Activated naive CD8-positive, alpha-beta T cell treated with anti-CD3 and anti-CD28 coated beads, Interleukin-2, amount 10 ng/mL, durations not matched to agents 7 days and 5 days (primary cell): ENCODE results near the gene RAB22A. TPM values are rescaled to one million over a fixed set of nuclear protein-coding genes. Genes with fewer than 3 reads are reported as not detected.

Experiments used
- ATAC-seq: fragments of 150-1000 bp; cut with Tn5 transposase; one replicate; pipeline ENCODE4 v1.10.0; 2021; ENCODE audit warnings: low read depth, moderate library complexity
- POLR2A ChIA-PET: fragments of 350-600 bp; sonication (Branson Sonifier 250); formaldehyde crosslinking; loops from one replicate; lab custom pipeline; 2021; ENCODE audit warnings: antibody characterized with exemption; lab: Charles Lee
- DNase-seq: peaks from one replicate; pipeline ENCODE4 v3.0.0; 2021
- H3K27ac Mint-ChIP-seq: one replicate; pipeline ENCODE4 v1.8.0; 2022; ENCODE audit warnings: mild to moderate bottlenecking, mixed read lengths
- H3K27me3 Mint-ChIP-seq: one replicate; pipeline ENCODE4 v1.8.0; 2022; ENCODE audit warnings: mild to moderate bottlenecking, moderate library complexity, mixed read lengths
- H3K36me3 Mint-ChIP-seq: one replicate; pipeline ENCODE4 v1.8.0; 2021; ENCODE audit warnings: mild to moderate bottlenecking, mixed read lengths
- H3K4me1 Mint-ChIP-seq: one replicate; pipeline ENCODE4 v1.8.0; 2021; ENCODE audit warnings: mixed read lengths
- H3K4me3 Mint-ChIP-seq: one replicate; pipeline ENCODE4 v1.8.0; 2022; ENCODE audit warnings: mild to moderate bottlenecking, moderate library complexity, mixed read lengths
- H3K9me3 Mint-ChIP-seq: one replicate; pipeline ENCODE4 v1.8.0; 2021; ENCODE audit warnings: mixed read lengths
- total RNA-seq, 2 experiments: library from RNA; stranded (reverse); gene quantifications; one replicate each; pipeline ENCODE4 v1.2.3, GENCODE V29; 2021

Gene RAB22A
- total RNA-seq, 2 experiments from 2014 or later: 17.3 to 18.5 TPM

DNA sequence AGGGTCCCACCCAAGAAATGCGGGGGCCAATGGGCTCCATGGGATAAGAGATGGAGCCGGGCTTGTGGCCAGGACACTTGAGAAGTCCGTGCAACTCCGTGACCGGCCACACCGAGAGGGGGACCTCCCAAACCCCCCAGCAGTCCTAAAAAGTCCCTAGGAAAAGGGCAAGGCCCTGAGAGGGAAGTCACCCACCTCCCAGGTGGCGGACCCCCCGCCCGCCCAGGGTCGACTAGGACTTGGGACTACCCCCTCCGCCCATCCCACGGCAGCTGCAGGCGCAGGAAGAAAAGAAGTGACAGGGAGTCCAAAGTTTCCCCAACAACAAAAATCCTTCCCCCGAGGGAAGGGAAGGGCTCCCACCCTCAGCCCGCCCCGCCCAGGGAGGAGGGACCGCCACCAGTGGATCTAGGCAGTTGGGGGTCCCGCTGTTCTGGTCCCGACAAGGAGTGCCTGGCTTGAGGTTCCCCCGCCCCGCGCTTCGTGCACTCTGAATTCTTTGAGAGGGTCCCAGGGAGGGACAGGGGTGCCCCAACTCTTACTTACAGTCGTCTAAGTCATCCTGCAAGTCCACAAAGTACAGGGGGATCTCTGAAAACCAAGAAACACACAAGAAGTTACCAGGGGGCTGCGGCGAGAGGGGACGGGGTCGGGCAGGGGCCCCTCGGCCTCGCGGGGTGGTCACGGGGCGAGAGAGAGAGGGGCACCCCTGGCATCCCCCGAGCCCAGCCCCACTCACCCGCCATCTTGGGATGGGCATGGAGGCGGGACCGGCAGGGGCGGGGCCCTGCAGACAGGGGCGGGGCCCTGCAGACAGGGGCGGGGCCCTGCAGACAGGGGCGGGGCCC is 611 bp upstream of the RAB22A start:
- peak; percentile 43 for ATAC-seq
- peak overlapping the region; percentile 85 for H3K4me3 Mint-ChIP-seq
- H3K27ac Mint-ChIP-seq: peak overlapping the region; percentile 80
- peaks cover 17% of the 10 kb centered on the region for H3K36me3 Mint-ChIP-seq
- peaks cover 41% of the 10 kb centered on the region for H3K4me1 Mint-ChIP-seq
- POLR2A ChIA-PET: interaction anchor here (1.0 to 3.2 kb wide), 4 partner anchors 13 to 344 kb away, joined by 3 to 17 read pairs (median 4); partner anchors contain the start of gene VAPB
- no peaks in the 10 kb centered on the region for H3K27me3 Mint-ChIP-seq
- peak; percentile 42 for DNase-seq
- H3K9me3 Mint-ChIP-seq: no peaks in the 10 kb centered on the region

DNA sequence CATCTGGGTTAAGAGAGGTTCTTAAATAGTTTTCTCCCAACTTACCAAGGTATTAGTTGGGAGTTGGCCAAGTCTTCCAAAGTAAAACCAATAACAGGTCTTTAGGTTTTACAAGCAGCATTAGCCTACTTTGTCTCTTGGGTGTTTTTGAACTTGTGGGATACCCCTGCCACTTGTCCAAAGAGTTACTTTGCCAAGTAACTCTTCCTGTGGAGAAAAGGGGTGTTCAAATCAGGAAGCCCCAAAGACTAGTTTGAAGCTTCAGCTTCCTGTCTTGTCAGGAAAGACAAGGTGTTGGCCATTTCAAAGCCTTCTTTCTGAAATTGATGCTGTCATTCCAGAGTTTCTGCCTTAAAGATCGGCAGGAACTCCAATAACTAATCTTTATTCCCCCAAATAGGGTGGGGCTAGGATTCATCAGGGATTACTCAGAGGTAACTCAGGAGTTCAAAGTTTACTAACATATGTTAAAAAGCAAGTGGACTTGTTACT is 822 bp downstream of the RAB22A start:
- POLR2A ChIA-PET: interaction anchor here (0.6 to 3.2 kb wide), 11 partner anchors 11 to 682 kb away, joined by 3 to 17 read pairs (median 3); partner anchors contain the start of genes STX16 and VAPB
- Mint-ChIP-seq H3K27me3 (no peaks in the 10 kb centered on the region), H3K36me3 (peaks cover 18% of the 10 kb centered on the region), H3K9me3 (no peaks in the 10 kb centered on the region), H3K27ac (peak overlapping the region; percentile 92), H3K4me3 (peak overlapping the region; percentile 96), H3K4me1 (peaks cover 43% of the 10 kb centered on the region)
- DNase-seq (no peak), ATAC-seq (no peak)

DNA sequence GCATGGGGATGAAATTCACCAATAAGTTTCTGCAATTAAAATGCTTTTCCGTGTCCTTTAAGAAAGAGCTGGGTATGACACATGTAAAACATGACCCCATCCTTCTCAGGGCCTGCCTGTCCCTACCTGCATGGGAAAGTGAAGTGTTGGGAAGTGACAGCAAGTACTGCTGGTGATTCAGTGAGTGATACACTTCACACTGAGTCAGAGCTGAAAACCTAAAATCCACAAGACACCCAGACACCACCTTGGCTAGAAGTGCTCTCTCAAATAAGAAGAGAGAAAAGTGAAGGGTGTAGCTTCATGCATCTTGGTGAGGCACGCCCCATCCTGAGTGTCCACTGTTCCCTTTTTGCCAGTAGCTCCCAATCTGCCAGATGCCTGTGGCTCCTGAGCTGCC is 3.3 kb downstream of the RAB22A start:
- Mint-ChIP-seq H3K4me1 (peaks cover 29% of the 10 kb centered on the region), H3K4me3 (no peak overlapping the region), H3K9me3 (no peaks in the 10 kb centered on the region), H3K27me3 (no peaks in the 10 kb centered on the region), H3K36me3 (peaks cover 29% of the 10 kb centered on the region), H3K27ac (peak overlapping the region; percentile 74)
- DNase-seq: no peak
- POLR2A ChIA-PET: no interaction called here
- no peak for ATAC-seq

- peak overlapping the region; percentile 4 for H3K4me3 Mint-ChIP-seq
- peaks cover 28% of the 10 kb centered on the region for H3K36me3 Mint-ChIP-seq
These were observed 3.9 kb downstream of the RAB22A start for GRCh38 chr20:58313396-58313795.

GRCh38 chr20:58321205-58321604 is 11.7 kb downstream of the RAB22A start:
- H3K27me3 Mint-ChIP-seq: no peaks in the 10 kb centered on the region
- H3K9me3 Mint-ChIP-seq: no peaks in the 10 kb centered on the region
- peaks cover 38% of the 10 kb centered on the region for H3K36me3 Mint-ChIP-seq
- no peak overlapping the region for H3K27ac Mint-ChIP-seq
- no peak overlapping the region for H3K4me3 Mint-ChIP-seq
- DNase-seq (no peak), ATAC-seq (no peak)
- POLR2A ChIA-PET: interaction anchor here (2.0 kb wide), 1 partner anchor 11 kb away, joined by 6 read pairs; the partner anchor contains the start of gene RAB22A
- H3K4me1 Mint-ChIP-seq: peaks cover 11% of the 10 kb centered on the region

More at GRCh38 chr20:58313396-58313795, 3.9 kb downstream of the RAB22A start:
- H3K9me3 Mint-ChIP-seq: no peaks in the 10 kb centered on the region
- POLR2A ChIA-PET: no interaction called here
- peak overlapping the region; percentile 74 for H3K27ac Mint-ChIP-seq
- H3K4me1 Mint-ChIP-seq: peaks cover 25% of the 10 kb centered on the region
- no peak for DNase-seq
- no peak for ATAC-seq
- no peaks in the 10 kb centered on the region for H3K27me3 Mint-ChIP-seq

DNA sequence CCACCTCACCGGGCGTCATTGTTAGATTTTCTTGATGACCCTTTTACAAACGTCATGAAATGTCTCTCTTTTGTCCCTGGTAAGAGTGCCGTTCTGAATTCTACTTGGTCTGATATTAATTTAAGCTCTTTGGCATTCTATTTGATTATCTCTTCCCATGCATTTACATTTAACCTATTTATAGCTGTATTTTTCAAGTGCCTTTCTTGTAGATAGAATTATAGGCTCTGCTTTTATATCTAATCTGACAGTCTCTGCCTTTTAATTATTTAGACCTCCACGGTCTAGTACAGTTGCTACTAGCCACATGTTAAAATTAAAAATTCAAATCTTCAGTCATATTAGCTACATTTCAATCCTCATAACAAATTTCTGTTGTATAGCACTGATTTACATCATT is 12.6 kb downstream of the RAB22A start:
- Mint-ChIP-seq H3K4me3 (no peak overlapping the region), H3K27me3 (no peaks in the 10 kb centered on the region), H3K36me3 (peaks cover 31% of the 10 kb centered on the region), H3K9me3 (no peaks in the 10 kb centered on the region), H3K27ac (no peak overlapping the region), H3K4me1 (peaks cover 11% of the 10 kb centered on the region)
- POLR2A ChIA-PET: interaction anchor here (2.0 kb wide), 1 partner anchor 12 kb away, joined by 6 read pairs; the partner anchor contains the start of gene RAB22A
- DNase-seq: no peak
- no peak for ATAC-seq

DNA sequence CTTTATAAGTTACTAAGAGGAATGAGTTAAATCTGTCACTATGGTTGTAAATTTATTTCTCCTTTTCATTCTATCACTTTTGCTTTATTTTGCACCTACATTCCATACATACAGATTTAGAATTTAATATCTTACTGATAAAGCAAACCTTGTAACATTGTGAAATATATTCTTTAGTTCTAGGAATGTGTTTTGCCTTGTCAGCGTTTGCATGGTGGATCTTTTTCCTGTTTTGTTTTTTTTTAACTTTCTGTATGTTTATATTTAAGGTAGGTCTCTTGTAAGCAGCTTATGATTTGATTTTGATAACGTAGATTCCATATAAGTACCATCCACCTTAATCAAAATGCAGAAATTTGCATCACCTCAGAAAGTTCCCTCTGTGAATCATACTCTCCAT is 16.4 kb downstream of the RAB22A start:
- no peaks in the 10 kb centered on the region for H3K9me3 Mint-ChIP-seq
- H3K4me3 Mint-ChIP-seq: no peak overlapping the region

GRCh38 chr20:58327211-58327610 is 17.7 kb downstream of the RAB22A start:
- no peaks in the 10 kb centered on the region for H3K27me3 Mint-ChIP-seq

More for the DNA sequence above, 16.4 kb downstream of the RAB22A start:
- POLR2A ChIA-PET: no interaction called here
- Mint-ChIP-seq H3K27me3 (no peaks in the 10 kb centered on the region), H3K36me3 (peaks cover 19% of the 10 kb centered on the region), H3K27ac (no peak overlapping the region), H3K4me1 (peaks cover 16% of the 10 kb centered on the region)
- ATAC-seq: no peak
- DNase-seq: no peak

DNA sequence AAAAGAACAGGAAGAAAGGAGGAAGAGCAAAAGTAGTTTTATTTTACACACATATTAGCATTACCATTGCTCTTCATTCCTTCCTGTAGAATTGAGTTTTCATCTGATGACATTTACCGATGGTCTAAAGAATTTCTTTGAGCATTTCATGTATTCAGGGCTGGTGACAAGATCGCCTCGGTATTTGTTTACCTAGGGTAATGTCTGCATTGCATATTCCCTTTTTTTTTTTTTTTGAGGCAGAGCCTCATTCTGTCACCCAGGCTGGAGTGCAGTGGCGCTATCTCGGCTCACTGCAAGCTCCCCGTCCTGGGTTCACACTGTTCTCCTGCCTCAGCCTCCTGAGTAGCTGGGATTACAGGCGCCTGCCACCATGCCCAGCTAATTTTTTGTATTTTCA is 19.3 kb downstream of the RAB22A start:
- POLR2A ChIA-PET: no interaction called here
- Mint-ChIP-seq H3K4me3 (no peak overlapping the region), H3K9me3 (no peaks in the 10 kb centered on the region), H3K36me3 (peaks cover 27% of the 10 kb centered on the region), H3K4me1 (peaks cover 15% of the 10 kb centered on the region), H3K27me3 (no peaks in the 10 kb centered on the region), H3K27ac (no peak overlapping the region)
- no peak for ATAC-seq
- no peak for DNase-seq

More at GRCh38 chr20:58327211-58327610, 17.7 kb downstream of the RAB22A start:
- H3K4me1 Mint-ChIP-seq: peaks cover 15% of the 10 kb centered on the region
- no peaks in the 10 kb centered on the region for H3K9me3 Mint-ChIP-seq
- H3K4me3 Mint-ChIP-seq: no peak overlapping the region
- ATAC-seq: no peak
- POLR2A ChIA-PET: no interaction called here
- no peak for DNase-seq
- H3K27ac Mint-ChIP-seq: no peak overlapping the region
- H3K36me3 Mint-ChIP-seq: peaks cover 23% of the 10 kb centered on the region

DNA sequence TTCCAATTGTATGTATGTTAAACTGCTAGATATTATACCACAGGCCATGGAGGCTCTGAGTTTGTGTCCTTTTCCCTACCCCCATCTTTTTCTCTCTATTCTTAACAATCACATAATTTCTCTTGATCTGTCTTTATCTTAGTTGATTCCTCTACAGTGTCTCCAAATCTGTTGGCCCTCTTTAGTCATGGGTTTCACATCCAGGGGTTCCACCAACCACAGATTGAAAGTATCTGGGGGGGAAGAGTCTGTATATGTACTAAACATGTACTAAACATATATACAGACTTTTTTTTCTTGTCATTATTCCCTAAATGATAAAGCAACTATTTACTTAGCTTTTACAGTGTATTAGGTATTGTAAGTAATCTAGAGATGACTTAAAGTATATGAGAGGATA is 20.2 kb downstream of the RAB22A start:
- H3K27ac Mint-ChIP-seq: no peak overlapping the region
- ATAC-seq (no peak), DNase-seq (no peak)
- H3K9me3 Mint-ChIP-seq: no peaks in the 10 kb centered on the region
- no peaks in the 10 kb centered on the region for H3K27me3 Mint-ChIP-seq
- peaks cover 15% of the 10 kb centered on the region for H3K4me1 Mint-ChIP-seq
- no peak overlapping the region for H3K4me3 Mint-ChIP-seq
- POLR2A ChIA-PET: no interaction called here
- peaks cover 22% of the 10 kb centered on the region for H3K36me3 Mint-ChIP-seq

GRCh38 chr20:58330249-58330648 is 20.7 kb downstream of the RAB22A start:
- H3K27me3 Mint-ChIP-seq: no peaks in the 10 kb centered on the region
- no peaks in the 10 kb centered on the region for H3K9me3 Mint-ChIP-seq
- no peak overlapping the region for H3K27ac Mint-ChIP-seq
- peaks cover 22% of the 10 kb centered on the region for H3K36me3 Mint-ChIP-seq
- POLR2A ChIA-PET: no interaction called here
- ATAC-seq: no peak
- H3K4me3 Mint-ChIP-seq: no peak overlapping the region
- H3K4me1 Mint-ChIP-seq: peaks cover 15% of the 10 kb centered on the region
- DNase-seq: no peak

DNA sequence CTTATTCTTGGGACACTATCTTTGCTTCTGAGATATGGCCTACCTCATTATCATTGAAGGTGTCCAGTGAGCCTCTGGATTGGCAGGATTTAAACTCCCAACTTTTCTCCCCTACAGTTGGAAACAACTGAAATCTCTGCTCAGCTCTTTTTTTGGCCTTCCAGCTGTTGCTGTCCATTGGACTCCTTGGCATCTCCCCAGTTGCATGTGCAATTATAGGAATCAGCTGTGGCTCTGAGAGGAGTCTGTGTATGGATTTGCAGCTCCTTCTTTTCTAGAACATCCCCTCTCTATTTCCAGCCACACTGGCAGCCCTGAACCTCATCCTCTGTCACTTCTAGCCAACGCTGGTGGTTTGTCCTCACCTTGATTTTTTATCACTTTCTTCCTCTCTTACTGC is 21.2 kb downstream of the RAB22A start:
- no peak for DNase-seq
- no peak for ATAC-seq
- POLR2A ChIA-PET: no interaction called here
- Mint-ChIP-seq H3K27ac (no peak overlapping the region), H3K9me3 (no peaks in the 10 kb centered on the region), H3K4me1 (peaks cover 12% of the 10 kb centered on the region), H3K4me3 (no peak overlapping the region), H3K27me3 (no peaks in the 10 kb centered on the region), H3K36me3 (peaks cover 19% of the 10 kb centered on the region)

GRCh38 chr20:58331961-58332551 is 22.5 kb downstream of the RAB22A start:
- H3K9me3 Mint-ChIP-seq: no peaks in the 10 kb centered on the region
- POLR2A ChIA-PET: no interaction called here

More at GRCh38 chr20:58331961-58332551, 22.5 kb downstream of the RAB22A start:
- DNase-seq: no peak
- Mint-ChIP-seq H3K4me3 (no peak overlapping the region), H3K27ac (no peak overlapping the region), H3K27me3 (no peaks in the 10 kb centered on the region), H3K36me3 (peaks cover 18% of the 10 kb centered on the region), H3K4me1 (peaks cover 12% of the 10 kb centered on the region)
- no peak for ATAC-seq
